Mesenchymal stem cell (in vitro differentiated cells and primary cell): ENCODE data around the gene IPPK.
A peak's percentile ranks its signal among the peaks of the same experiment; 100 is the strongest.

ENCODE experiments used
- DNase-seq: peaks from one replicate; pipeline ENCODE4 v3.0.0-alpha.2; 2013
- H2AFZ ChIP-seq: one replicate; pipeline ENCODE4 v1.6.1; 2013; ENCODE audit warnings: low read depth, mild to moderate bottlenecking, control low read depth, inconsistent platforms, low read length, moderate library complexity
- H2AK5ac ChIP-seq: 2 replicates; pipeline ENCODE4 v1.6.1; 2013; ENCODE audit warnings: low read length, moderate library complexity, mild to moderate bottlenecking, inconsistent platforms; ENCODE audit not compliant: severe bottlenecking
- H2BK120ac ChIP-seq: one replicate; pipeline ENCODE4 v1.6.1; 2013; ENCODE audit warnings: low read depth, mild to moderate bottlenecking, inconsistent platforms, low read length, moderate library complexity
- H2BK12ac ChIP-seq, 2 experiments: one replicate each; pipeline ENCODE4 v1.6.1; 2013; ENCODE audit warnings: inconsistent platforms in 2 of 2, low read length in 2 of 2, mild to moderate bottlenecking in 2 of 2, moderate library complexity in 2 of 2, control low read depth in 1 of 2
- H2BK15ac ChIP-seq: one replicate; pipeline ENCODE4 v1.6.1; 2013; ENCODE audit warnings: mild to moderate bottlenecking, low read depth, inconsistent platforms; ENCODE audit not compliant: poor library complexity, severe bottlenecking
- H2BK5ac ChIP-seq: 2 replicates; pipeline ENCODE4 v1.6.1; 2013; ENCODE audit warnings: low read depth, mild to moderate bottlenecking, low read length, control low read depth, inconsistent platforms; ENCODE audit not compliant: poor library complexity, severe bottlenecking
- H3K14ac ChIP-seq, 2 experiments: one replicate each; pipeline ENCODE4 v1.6.1; 2013; ENCODE audit warnings: inconsistent platforms in 2 of 2, low read length in 2 of 2, control low read depth in 1 of 2, mild to moderate bottlenecking in 1 of 2, moderate library complexity in 1 of 2
- H3K18ac ChIP-seq, 2 experiments: one replicate each; pipeline ENCODE4 v1.6.1; 2013; ENCODE audit warnings: inconsistent platforms in 2 of 2, low read length in 2 of 2, control low read depth in 1 of 2, low read depth in 1 of 2, mild to moderate bottlenecking in 1 of 2
- H3K23ac ChIP-seq, 2 experiments: one replicate each; pipeline ENCODE4 v1.6.1; 2013; ENCODE audit warnings: inconsistent platforms in 2 of 2, low read length in 2 of 2, mild to moderate bottlenecking in 2 of 2, moderate library complexity in 2 of 2, control low read depth in 1 of 2
- H3K27ac ChIP-seq: 2 replicates; pipeline ENCODE4 v1.5.1; 2013; ENCODE audit warnings: mild to moderate bottlenecking, moderate library complexity, low read length, control low read depth, inconsistent platforms; ENCODE audit not compliant: poor library complexity, severe bottlenecking
- H3K27me3 ChIP-seq, 2 experiments: 2 replicates each; pipeline versions ENCODE4 v1.6.1 to v1.7.0; 2013; ENCODE audit warnings: low read length in 2 of 2, mild to moderate bottlenecking in 2 of 2, moderate library complexity in 2 of 2, control low read depth in 1 of 2, inconsistent platforms in 1 of 2; ENCODE audit not compliant: control insufficient read depth in 1 of 2, insufficient read depth in 1 of 2
- H3K36me3 ChIP-seq, 2 experiments: 2 replicates each; pipeline versions ENCODE4 v1.6.1 to v1.7.0; 2013; ENCODE audit warnings: low read length in 2 of 2, control low read depth in 1 of 2, inconsistent platforms in 1 of 2, low read depth in 1 of 2, mild to moderate bottlenecking in 1 of 2; ENCODE audit not compliant: insufficient read depth in 2 of 2, control insufficient read depth in 1 of 2
- H3K4ac ChIP-seq, 2 experiments: one replicate each; pipeline ENCODE4 v1.6.1; 2013; ENCODE audit warnings: inconsistent platforms in 2 of 2, low read length in 2 of 2, mild to moderate bottlenecking in 2 of 2, moderate library complexity in 2 of 2, control low read depth in 1 of 2, low read depth in 1 of 2
- H3K4me1 ChIP-seq: 2 replicates; pipeline ENCODE4 v1.6.1; 2013; ENCODE audit warnings: low read depth, low read length, control low read depth; ENCODE audit not compliant: control insufficient read depth, insufficient read depth
- H3K4me2 ChIP-seq: 2 replicates; pipeline ENCODE4 v1.6.1; 2013; ENCODE audit warnings: low read length, mild to moderate bottlenecking, inconsistent platforms; ENCODE audit not compliant: poor library complexity, severe bottlenecking
- H3K4me3 ChIP-seq, 2 experiments: 2 replicates each; pipeline versions ENCODE4 v1.5.1 to v1.7.0; 2013; ENCODE audit warnings: low read length in 2 of 2, mild to moderate bottlenecking in 2 of 2, control low read depth in 1 of 2, low read depth in 1 of 2; ENCODE audit not compliant: insufficient read depth in 1 of 2
- H3K79me1 ChIP-seq: replicated peaks from 2 replicates; pipeline ENCODE4 v1.6.1; 2013; ENCODE audit warnings: mild to moderate bottlenecking, control low read depth, low read length, inconsistent platforms; ENCODE audit not compliant: poor library complexity, severe bottlenecking
- H3K9ac ChIP-seq: 2 replicates; pipeline ENCODE4 v1.7.0; 2013; ENCODE audit warnings: mild to moderate bottlenecking, low read length, moderate library complexity
- H3K9me3 ChIP-seq: 2 replicates; pipeline ENCODE4 v1.7.0; 2013; ENCODE audit warnings: mild to moderate bottlenecking, low read length; ENCODE audit not compliant: control insufficient read depth
- H4K8ac ChIP-seq: one replicate; pipeline ENCODE4 v1.6.1; 2013; ENCODE audit warnings: inconsistent platforms, mild to moderate bottlenecking, low read length, moderate library complexity
- H4K91ac ChIP-seq: one replicate; pipeline ENCODE4 v1.6.1; 2013; ENCODE audit warnings: mild to moderate bottlenecking, low read length, inconsistent platforms
- WGBS: methylation state at CpG from one replicate; pipeline ENCODE4 v1.1.7; 2013; ENCODE audit warnings: mixed read lengths; 5-methylcytosine and 5-hydroxymethylcytosine counted together

The IPPK gene

DNA sequence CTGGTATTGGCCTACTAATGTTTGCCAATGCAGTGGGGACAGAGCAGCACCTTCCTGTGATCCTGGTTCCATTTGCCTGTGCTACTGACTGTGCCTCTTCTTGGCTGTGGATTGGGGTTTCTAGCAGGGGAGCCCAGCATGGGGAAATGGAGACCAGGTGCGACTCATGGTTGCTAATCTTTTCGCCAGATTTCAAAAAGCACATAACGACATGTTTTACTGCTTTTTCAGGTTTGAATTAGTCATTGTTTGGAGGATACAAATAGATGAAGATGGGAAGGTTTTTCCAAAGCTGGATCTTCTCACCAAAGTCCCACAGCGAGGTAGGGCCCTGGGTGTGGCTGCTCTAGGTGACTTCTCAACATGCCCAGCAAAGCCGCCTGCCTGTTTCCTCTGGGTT lies 57.6 kb downstream of the IPPK start:
- no peak overlapping the region for H3K18ac ChIP-seq
- no peak overlapping the region for H3K9ac ChIP-seq
- no peak overlapping the region for H3K27ac ChIP-seq
- H2BK5ac ChIP-seq: no peak overlapping the region
- H3K36me3 ChIP-seq: peaks cover 48 to 52% of the 10 kb centered on the region in 2 experiments
- H2BK15ac ChIP-seq: no peak overlapping the region
- H4K91ac ChIP-seq: no peak overlapping the region
- H3K4ac ChIP-seq: no peak overlapping the region
- H3K14ac ChIP-seq: no peak overlapping the region
- DNase-seq: no peak
- H3K23ac ChIP-seq: no peak overlapping the region
- peaks cover 9% of the 10 kb centered on the region for H3K79me1 ChIP-seq
- no peak overlapping the region for H2AK5ac ChIP-seq
- no peak overlapping the region for H2AFZ ChIP-seq
- 97% methylated on average over 5 of the region's 5 CpGs for WGBS
- no peak overlapping the region for H2BK120ac ChIP-seq
- H3K9me3 ChIP-seq: no peaks in the 10 kb centered on the region
- no peak overlapping the region for H3K4me3 ChIP-seq
- peaks cover 6% of the 10 kb centered on the region for H3K4me1 ChIP-seq
- no peaks in the 10 kb centered on the region for H3K27me3 ChIP-seq
- H2BK12ac ChIP-seq: no peak overlapping the region
- no peak overlapping the region for H3K4me2 ChIP-seq
- no peak overlapping the region for H4K8ac ChIP-seq

DNA sequence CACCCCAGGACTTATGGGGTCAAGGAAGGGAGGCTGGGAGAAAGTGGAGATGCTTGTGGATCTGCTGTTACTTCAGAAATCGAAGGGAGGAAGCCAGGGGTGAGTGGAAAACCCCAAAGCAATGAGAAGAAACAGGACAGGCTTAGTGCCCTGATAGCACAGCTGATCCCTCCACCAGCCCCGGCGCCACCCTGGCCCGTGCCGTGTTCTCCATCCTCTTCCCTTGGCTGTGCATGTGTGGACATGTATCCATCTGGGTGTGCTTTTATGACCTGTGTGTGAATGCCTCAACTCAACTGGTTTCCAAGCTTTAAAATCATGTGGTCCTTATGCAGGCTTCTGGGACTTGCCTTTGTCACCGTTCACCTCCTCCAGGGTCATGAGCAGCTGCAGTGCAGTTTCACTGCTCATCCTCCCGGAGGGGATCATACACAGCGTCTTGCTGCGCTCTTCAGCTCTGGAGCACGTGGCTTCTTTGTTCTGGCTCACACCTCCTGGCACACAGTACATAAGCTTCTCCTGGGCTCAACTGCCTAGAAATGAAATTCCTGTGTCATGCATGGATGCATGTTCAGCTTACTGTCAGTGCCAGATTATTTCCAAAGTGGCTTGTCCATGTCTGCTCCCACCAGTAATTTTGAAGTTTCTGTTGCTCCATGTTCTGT lies 58.2 kb downstream of the IPPK start:
- H3K9me3 ChIP-seq: no peaks in the 10 kb centered on the region
- DNase-seq: no peak
- H2BK120ac ChIP-seq: no peak overlapping the region
- peaks cover 44 to 47% of the 10 kb centered on the region in 2 experiments for H3K36me3 ChIP-seq
- no peak overlapping the region for H2AFZ ChIP-seq
- no peak overlapping the region for H2AK5ac ChIP-seq
- peak overlapping the region; percentile 21 for H2BK15ac ChIP-seq
- no peak overlapping the region for H2BK12ac ChIP-seq
- H3K79me1 ChIP-seq: peaks cover 6% of the 10 kb centered on the region
- peak overlapping the region; percentile 53 for H4K8ac ChIP-seq
- H3K27me3 ChIP-seq: no peaks in the 10 kb centered on the region
- H2BK5ac ChIP-seq: no peak overlapping the region
- H3K4me1 ChIP-seq: peaks cover 6% of the 10 kb centered on the region
- H3K27ac ChIP-seq: no peak overlapping the region
- no peak overlapping the region for H3K9ac ChIP-seq
- H3K4ac ChIP-seq: no peak overlapping the region
- no peak overlapping the region for H3K23ac ChIP-seq
- H3K4me2 ChIP-seq: no peak overlapping the region
- no peak overlapping the region for H3K14ac ChIP-seq
- H3K18ac ChIP-seq: no peak overlapping the region
- 97% methylated on average over 10 of the region's 10 CpGs for WGBS
- H3K4me3 ChIP-seq: no peak overlapping the region
- H4K91ac ChIP-seq: no peak overlapping the region

DNA sequence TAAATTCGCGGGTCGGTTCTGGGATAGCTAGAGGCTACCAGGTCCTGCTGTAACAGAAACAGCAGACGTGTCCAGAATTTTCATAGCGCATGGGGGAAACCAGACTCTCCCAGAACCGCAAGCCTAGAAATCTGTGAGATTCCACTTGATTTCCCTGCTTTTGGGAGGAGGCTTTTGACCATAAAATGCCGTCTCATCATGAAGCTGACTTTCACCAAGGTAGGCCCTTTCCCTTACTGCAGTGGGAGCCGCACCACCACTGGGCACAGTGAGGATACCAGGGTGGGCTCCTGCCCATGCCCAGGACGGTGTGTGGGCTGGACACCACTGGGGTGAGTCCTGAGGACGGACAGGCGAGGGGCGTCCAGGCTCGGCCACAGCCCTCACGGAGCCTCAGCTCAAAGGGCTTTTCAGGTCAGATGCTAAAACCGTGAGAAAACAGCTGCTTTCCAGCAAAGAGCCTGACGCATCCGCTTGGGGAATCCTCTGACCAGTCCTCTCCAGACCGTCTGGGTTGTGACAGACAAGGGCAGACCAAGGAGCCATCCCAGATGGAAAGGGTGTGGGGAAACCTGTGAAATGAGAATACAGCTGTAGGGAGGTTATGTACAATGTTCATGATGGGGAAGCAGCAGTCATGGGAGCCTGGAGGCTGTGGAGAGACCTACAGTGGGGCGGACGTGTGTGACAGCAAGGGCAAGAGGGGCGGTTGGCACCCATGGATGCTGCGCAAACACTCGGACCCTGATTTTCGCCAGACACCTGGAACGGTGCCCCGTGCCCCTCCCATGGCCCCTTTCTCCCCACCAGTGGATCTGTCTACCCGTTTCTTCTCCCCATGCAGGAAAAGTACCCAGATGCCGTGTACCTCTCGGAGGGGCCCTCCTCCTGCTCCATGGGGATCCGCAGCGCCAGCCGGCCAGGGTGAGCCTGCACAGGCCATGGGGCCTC lies 59.2 kb downstream of the IPPK start:
- Histone ChIP-seq H4K91ac (no peak overlapping the region), H3K4me3 (no peak overlapping the region), H3K27me3 (no peaks in the 10 kb centered on the region), H2BK12ac (no peak overlapping the region), H3K18ac (peak overlapping the region in 1 of 2 experiments; percentile 21), H2BK5ac (no peak overlapping the region), H3K9me3 (no peaks in the 10 kb centered on the region), H3K36me3 (peaks cover 39 to 40% of the 10 kb centered on the region in 2 experiments), H3K4ac (no peak overlapping the region), H3K14ac (no peak overlapping the region), H2BK15ac (no peak overlapping the region), H2AFZ (no peak overlapping the region), H3K79me1 (peaks cover 6% of the 10 kb centered on the region), H3K27ac (no peak overlapping the region), H4K8ac (no peak overlapping the region), H2BK120ac (no peak overlapping the region), H3K4me1 (peaks cover 6% of the 10 kb centered on the region), H3K23ac (no peak overlapping the region), H3K9ac (no peak overlapping the region), H2AK5ac (no peak overlapping the region), H3K4me2 (no peak overlapping the region)
- DNase-seq: peak; percentile 83
- WGBS: 93% methylated on average over 31 of the region's 32 CpGs

DNA sequence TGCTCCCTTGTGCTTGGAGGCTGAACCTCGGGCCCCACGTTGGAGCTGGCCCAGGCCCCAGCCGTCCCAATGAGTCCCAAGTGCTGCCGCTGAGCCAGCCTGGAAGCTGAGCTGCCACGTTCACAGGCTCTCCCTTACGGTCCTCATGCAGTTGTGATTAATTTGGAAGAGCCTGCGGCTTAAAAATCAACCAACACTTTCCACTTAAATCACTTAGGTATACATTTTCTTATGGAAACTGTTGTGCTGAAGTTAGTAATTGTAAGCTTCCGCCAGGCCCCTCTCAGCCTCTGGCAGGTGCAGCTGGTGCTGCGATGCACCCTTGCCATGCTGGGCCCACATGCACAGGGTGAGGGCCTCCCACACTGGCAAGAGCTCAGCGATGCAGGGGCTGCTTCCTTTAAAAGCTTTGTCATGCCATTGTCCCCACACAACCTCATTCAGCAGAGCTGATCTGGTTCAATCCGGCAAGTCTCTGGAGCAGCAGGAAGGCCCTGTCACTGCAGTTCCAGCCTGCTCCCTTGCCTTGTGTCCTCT lies 61.0 kb downstream of the IPPK start:
- no peak overlapping the region for H3K4ac ChIP-seq
- peak overlapping the region in 1 of 2 experiments; percentile 68 for H2BK12ac ChIP-seq
- H3K36me3 ChIP-seq: peaks cover 28 to 29% of the 10 kb centered on the region in 2 experiments
- peaks cover 4% of the 10 kb centered on the region for H3K79me1 ChIP-seq
- H4K8ac ChIP-seq: no peak overlapping the region
- H2AFZ ChIP-seq: no peak overlapping the region
- H3K18ac ChIP-seq: no peak overlapping the region
- peaks cover 6% of the 10 kb centered on the region for H3K4me1 ChIP-seq
- no peak overlapping the region for H3K23ac ChIP-seq
- H3K4me2 ChIP-seq: no peak overlapping the region
- no peaks in the 10 kb centered on the region for H3K27me3 ChIP-seq
- no peak for DNase-seq
- H2BK5ac ChIP-seq: no peak overlapping the region
- WGBS: 92% methylated on average over 8 of the region's 11 CpGs
- H3K9me3 ChIP-seq: no peaks in the 10 kb centered on the region
- H2BK15ac ChIP-seq: no peak overlapping the region
- no peak overlapping the region for H4K91ac ChIP-seq
- H3K4me3 ChIP-seq: peak overlapping the region in 1 of 2 experiments; percentile 1
- no peak overlapping the region for H3K14ac ChIP-seq
- H2BK120ac ChIP-seq: no peak overlapping the region
- H2AK5ac ChIP-seq: no peak overlapping the region
- peak overlapping the region; percentile 72 for H3K9ac ChIP-seq
- H3K27ac ChIP-seq: no peak overlapping the region
